Posterior vena cava (tissue), 2 donors: ENCODE measurements around the gene FBXL20. TPM values are rescaled to one million over a fixed set of nuclear protein-coding genes. Genes with fewer than 3 reads are reported as not detected.

Source experiments
- DNase-seq: peaks from one replicate; pipeline ENCODE4 v3.0.0-alpha.2; 2020; ENCODE audit warnings: low spot score
- intact Hi-C, 2 donors: fragments of 100-400 bp; cut with DNase I; formaldehyde crosslinking; loops; one replicate each; pipeline versions ENCODE4 v1.14.1 to v1.14.2; 2022 to 2023
- total RNA-seq, 2 donors: library from RNA; stranded (reverse); fragmentation: NEBNext Ultra II Directional; extraction: Animal tissue kit (Norgen Biotek cat#: 25700); gene quantifications; one replicate each; pipeline ENCODE4 v1.2.1, GENCODE V29; 2021
- donor health status: DM: yes; HTN: yes; CAD: no.
- donor health status: DM: yes; HTN: yes; CAD: no.

FBXL20 gene
- total RNA-seq, 2 donors from 2014 or later: 13.7 to 15.4 TPM

DNA sequence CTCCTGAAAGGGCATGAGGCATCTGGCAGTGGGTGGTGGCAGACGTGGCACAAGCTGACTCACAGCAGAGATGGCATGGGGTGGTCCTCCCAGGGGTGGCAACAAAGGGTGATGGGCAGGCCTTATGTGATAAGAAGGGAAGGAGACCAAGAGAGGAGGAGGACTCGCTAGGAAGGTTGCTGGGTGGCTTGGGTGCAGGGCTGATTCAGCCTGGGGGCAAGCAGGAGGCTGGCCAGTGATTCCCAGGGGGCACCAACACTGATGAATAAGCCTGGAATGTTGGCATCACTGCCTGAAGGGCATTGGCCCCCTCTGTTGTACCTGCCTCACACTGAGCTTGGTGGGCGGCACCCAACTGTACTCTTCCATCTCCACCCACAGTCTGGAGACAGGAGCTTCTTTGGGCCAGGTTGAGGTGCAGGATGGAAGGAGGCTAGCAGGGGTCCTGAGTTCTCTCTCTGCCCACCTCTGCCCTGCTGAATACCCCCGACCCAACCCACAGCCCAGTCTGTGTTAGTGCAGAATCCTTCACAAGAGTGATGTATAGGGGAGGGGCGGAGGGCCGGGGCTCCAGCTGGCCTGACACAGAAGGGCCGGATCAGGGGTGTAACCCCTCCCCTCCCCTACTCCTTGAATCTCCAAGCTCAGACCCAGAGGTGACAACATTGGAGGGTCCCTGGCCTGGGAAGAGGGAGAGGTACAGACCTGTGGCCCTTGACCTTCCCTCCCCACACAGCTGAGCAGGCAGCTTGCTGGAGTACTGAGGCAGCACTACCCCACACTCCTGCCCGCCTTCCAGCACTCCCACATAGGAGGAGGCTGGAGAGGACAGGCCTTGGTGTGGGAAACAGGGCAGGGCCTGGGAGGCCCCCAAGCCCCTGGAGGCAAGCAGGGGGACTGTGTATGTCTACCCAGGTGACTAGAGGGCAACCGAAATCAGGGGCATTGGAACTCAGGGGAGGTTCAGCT is 178.3 kb downstream of the FBXL20 start:
- DNase-seq: no peak
- intact Hi-C loops: no loop called here

DNA sequence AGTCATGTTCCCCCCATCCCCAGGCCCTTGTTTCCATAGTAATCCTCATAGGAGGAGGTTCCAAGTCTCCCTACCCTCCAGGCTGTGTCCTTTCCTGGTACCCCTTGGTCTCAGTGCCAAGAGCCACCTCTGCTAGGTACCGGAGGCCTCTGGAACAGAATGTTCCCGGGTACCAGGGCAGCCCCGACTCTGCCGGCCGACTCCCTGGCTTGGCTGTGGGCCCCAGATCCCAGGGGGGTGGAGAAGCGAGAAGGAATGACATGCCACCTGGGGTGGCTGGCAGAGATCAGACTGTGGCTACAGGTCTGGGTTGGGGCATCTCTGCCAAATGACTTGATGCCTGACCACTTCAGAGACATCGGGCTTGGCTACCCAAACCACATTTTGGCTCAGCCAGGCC is 179.3 kb downstream of the FBXL20 start:
- intact Hi-C loops: no loop called here
- DNase-seq: no peak

DNA sequence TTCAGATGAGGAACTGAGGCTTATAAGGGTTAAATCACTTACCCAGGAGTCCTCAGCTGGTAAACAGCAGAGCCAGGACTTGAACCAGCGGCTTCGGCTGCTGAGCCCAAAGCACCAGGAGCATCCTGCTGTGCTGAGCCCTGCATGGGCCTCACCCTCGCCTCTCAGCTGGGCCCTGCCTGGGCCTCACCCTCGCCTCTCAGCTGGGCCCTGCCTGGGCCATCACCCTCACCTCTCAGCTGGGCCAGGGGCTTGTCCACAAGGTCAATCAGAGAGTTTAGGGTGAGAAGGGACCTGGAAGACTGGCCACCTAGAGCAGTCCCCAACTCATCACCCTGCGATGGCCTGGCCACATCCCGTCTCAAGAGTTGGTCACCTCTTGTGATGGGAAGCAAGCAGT is 179.9 kb downstream of the FBXL20 start:
- no peak for DNase-seq
- intact Hi-C loops: no loop called here

DNA sequence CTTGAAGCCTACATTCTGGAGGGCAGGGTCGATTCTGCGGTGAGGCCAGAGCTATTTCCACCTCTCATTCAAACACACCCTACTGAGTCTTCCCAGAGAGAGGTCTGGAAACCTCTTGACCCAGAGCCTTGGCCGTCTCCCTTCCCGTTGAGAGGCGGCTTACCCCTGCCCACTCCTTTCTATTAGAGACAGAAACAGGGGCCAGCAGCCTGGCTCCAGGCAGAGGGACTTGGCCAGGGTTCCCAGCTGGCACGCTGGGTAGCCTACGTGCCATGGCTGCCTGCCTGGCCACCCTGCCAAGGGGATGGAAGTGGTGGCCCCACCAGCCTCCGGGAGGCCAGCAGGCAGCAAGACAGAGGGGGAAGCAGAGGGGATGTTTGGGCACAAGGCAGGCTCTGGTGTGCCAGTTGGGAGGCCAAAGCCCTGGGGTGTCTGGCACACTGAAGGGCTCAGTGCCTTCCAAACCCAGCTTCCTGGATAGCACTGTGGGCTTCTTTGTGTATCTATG is 181.7 kb downstream of the FBXL20 start:
- intact Hi-C loops: no loop called here
- no peak for DNase-seq

DNA sequence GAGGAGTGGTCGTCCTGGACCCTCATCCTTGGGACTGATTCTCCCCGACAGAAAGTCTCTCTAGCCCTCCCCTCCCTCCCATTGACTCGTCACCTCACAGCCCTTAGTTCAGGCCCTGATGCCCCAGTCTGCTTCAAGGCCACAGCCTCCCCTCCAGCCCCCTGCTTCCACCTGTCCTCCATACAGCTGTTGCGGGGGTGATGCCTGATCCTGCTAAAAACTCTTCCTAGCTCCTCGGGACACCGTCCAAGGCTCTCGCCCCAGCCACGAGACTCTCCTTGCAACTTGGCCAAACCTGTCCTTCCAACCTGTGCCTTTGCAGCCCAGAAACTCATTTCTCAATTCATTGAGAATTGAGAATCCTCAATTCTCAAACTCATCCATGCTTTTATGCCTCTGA is 182.5 kb downstream of the FBXL20 start:
- intact Hi-C loops: no loop called here

DNA sequence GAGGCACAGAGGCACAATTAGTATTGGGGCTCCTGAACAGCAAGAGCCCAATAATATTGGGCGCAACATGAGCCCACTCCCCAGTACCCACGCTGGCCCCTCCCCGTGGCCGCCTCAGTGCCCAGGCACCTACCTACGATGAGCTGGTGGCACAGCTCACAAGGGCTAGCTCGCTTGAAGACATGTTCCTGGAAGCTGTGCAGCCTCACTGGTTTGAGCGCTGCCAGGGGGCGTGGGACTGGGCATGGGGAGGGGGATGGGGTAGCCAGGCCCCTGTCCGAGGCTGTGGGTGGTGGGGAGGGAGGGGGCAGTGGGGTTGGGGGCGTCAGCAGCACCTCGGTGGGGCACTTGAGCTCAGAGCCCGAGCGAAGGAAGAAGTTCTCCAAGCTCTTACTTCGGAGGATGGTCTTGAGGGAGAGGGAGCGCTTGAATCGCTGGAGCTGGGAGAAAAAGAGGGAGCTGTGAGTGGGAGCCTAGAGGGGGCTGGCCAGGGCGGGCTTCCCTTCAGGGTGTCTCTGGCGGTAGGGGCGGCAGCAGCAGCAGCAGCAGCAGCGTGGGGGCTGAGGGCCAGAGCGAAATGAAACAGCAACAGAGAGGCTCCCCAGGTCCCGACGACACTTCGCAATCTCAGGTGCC is 183.6 kb downstream of the FBXL20 start:
- DNase-seq: no peak
- intact Hi-C loops: no loop called here

More for the DNA sequence above, 182.5 kb downstream of the FBXL20 start:
- no peak for DNase-seq

DNA sequence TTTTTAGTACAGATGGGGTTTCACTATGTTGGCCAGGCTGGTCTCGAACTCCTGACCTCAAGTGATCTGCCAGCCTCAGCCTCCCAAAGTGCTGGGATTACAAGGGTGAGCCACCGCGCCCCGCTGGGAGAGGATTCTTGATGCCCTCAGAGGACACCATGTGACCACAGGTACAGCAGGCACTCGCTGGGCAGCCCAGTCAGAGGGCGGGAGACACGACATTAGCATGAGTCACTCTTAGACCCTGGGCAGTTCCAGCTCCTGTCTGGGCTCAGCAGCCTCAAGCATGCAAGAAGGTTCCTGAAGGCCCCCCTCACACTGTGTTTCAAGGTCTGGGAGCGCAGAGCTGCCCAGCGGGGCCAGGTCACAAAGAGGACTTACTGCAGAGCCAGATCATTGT is 187.6 kb downstream of the FBXL20 start:
- intact Hi-C loops: no loop called here
- DNase-seq: no peak

GRCh38 chr17:39212841-39213480 is 188.5 kb downstream of the FBXL20 start:
- no peak for DNase-seq
- intact Hi-C loops: no loop called here

DNA sequence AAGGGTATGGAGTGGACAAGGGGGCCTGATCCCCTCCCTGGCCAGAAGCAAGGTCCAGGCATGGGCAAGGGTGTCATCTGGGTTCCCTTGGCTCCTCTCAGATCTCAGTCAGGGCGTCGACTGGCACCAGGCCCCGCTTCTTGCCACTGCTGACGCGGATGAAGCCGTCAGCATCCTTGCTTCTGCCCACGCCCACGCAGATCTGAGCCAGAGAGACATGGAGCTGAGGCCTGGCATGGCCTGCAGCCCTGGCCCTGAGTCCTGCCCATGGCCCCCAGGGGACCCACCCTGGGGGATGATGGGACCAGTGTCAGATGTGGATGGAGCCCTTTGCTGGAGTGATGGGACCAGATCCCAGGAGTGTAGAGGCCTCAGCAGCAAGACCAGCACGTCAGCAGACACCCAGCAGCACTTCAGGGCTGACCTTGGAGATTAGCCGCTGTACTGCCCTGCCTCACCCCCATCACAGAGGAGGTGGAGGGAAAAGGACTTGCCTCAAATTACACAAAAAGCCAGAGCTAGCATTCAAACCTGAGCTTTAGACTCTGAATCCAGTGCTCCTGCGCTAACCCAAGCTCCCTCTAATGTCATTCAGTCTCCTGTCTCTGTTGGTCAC is 189.1 kb downstream of the FBXL20 start:
- intact Hi-C loops: no loop called here
- DNase-seq: no peak

GRCh38 chr17:39210093-39210434 is 191.4 kb downstream of the FBXL20 start:
- no peak for DNase-seq
- intact Hi-C loops: no loop called here

DNA sequence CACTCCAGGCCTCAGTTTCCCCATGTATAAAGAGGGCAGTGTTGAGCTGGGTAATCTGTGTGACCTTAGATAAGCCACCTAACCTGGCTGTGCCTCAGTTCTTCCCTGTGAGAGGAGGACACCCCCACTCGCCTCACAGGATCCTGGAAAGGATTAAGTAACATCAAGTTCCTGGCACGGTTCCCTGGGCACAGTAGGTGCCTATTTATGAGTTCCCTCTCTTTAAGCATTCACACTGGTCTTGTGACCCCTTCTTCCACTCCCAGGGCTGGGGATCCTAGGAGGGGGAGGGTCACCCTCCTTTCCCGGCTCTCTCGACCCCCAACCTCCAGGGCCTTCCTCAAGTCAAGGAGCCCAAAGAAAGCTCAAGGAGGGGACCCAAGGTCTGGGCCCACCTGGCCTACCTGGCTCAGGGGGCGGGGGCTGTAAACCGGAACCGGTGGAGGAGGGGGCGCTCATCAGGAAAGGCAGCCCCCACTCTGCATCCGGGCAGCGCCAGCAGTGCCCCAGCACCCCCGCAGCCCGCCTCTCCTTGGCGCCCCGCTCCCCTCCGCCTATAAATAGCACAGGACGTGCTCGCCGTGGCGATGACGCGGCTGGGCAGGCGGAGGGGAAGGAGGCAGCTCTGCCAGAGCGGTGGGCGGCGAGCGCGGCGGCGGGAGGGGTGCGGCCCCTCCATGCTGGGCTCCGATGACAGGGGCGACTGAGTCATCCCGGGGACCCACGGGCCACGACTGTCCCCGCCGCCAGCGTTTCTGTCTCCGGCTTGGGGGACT is 191.9 kb downstream of the FBXL20 start:
- intact Hi-C loops: no loop called here
- peak; percentile 94 for DNase-seq

DNA sequence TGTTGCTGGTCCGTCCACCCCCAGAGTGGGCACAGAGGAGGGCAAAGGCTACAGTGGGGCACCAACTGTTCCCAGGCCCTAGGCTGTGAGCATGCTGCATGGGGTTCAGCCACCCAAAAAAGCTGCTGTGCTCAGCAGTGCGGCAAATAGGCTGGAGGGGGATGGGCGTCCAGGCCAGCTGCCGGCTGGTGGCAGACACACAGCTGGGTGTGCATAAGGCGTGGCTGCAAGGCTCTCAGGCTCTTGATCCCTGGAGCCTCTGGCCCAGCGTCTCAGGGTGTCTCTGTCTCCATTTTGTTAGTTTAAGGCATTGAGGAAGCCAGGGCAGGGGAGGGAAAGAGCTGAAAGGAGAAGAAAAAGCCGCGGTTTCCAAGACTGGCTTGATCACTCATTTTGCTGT is 192.5 kb downstream of the FBXL20 start:
- intact Hi-C loops: no loop called here
- no peak for DNase-seq

- DNase-seq: no peak
- intact Hi-C loops: no loop called here
Observed at GRCh38 chr17:39208136-39208535, 193.3 kb downstream of the FBXL20 start.

DNA sequence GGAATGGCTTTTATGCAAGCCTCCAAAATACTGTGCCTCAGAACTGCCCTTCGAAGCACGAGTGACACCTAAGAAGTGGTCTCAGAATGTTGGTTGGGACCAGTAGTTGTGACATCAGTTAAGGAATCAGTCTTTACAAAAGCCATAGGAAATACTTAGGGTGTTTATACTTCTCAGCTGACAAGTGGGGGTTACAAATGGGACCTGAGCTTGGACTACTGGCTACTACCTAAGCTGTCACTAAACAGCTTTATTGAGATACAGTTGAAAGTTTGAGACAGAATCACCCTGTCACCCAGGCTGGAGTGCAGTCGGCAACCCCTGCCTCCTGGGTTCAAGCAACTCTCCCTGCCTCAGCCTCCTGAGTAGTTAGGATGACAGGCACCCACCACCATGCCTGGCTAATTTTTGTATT is 196.3 kb downstream of the FBXL20 start:
- intact Hi-C loops: no loop called here
- DNase-seq: no peak

DNA sequence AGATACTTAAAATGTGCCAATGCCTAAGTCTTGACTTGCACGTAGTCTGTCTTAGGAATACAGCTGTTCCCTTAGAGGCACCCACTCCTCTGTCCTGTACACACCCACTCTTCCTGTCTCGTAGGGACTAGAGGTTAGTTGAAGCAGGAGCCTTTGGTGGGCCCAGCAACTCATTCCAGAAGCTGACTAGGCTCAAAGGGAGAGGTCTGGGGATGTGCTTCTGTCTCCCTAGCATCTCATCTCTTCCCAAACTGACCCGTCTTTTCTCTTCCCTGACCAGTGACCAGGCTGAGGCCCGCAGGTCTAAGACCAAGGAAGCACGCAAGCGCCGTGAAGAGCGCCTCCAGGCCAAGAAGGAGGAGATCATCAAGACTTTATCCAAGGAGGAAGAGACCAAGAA is 197.2 kb downstream of the FBXL20 start:
- intact Hi-C loops: loop anchor here (5.0 kb wide), 1 partner anchor 38 kb away; no protein-coding TSS in a partner anchor
- no peak for DNase-seq
